NT2/D1 (cell line): ENCODE data around the gene TPM2.

Experiments
- SUZ12 ChIP-seq: IDR thresholded peaks from 2 replicates; pipeline ENCODE4 v1.6.1; 2011; ENCODE audit not compliant: insufficient read length, insufficient read depth; ENCODE audit errors: extremely low read depth
- YY1 ChIP-seq: IDR thresholded peaks from 2 replicates; pipeline ENCODE4 v1.6.1; 2011; ENCODE audit not compliant: insufficient read length, insufficient read depth
- ZNF274 ChIP-seq: IDR thresholded peaks from 2 replicates; pipeline ENCODE4 v1.6.1; 2011; ENCODE audit warnings: mild to moderate bottlenecking, low read depth, low read length

GRCh38 chr9:35669331-35670145, 20.2 kb downstream of the TPM2 start:
- TF ChIP-seq SUZ12 (no peak), YY1 (no peak), ZNF274 (no peak)
